ENCODE data around the gene MAP2K6.
A peak's percentile ranks its signal among the peaks of the same experiment; 100 is the strongest.

MAP2K6 gene

GRCh38 chr17:69497161-69497560, 82.7 kb downstream of the MAP2K6 start:
- DNase-seq: no peak

- DNase-seq: no peak
Observed at GRCh38 chr17:69499318-69499717, 84.8 kb downstream of the MAP2K6 start.

- no peak for DNase-seq
Observed at GRCh38 chr17:69500911-69501429, 86.5 kb downstream of the MAP2K6 start.

- peak; percentile 82 for DNase-seq
Observed at GRCh38 chr17:69501591-69502468, 87.3 kb downstream of the MAP2K6 start.

GRCh38 chr17:69503711-69504110, 89.2 kb downstream of the MAP2K6 start:
- DNase-seq: no peak

GRCh38 chr17:69505740-69506139, 91.2 kb downstream of the MAP2K6 start:
- DNase-seq: no peak

- DNase-seq: no peak
Observed at GRCh38 chr17:69506489-69506888, 92.0 kb downstream of the MAP2K6 start.

- no peak for DNase-seq
Observed at GRCh38 chr17:69508814-69509213, 94.3 kb downstream of the MAP2K6 start.

- DNase-seq: no peak
Observed at GRCh38 chr17:69511250-69511649, 96.8 kb downstream of the MAP2K6 start.

- DNase-seq: no peak
Observed at GRCh38 chr17:69512946-69513345, 98.4 kb downstream of the MAP2K6 start.

- DNase-seq: no peak
Observed at GRCh38 chr17:69516225-69516624, 101.7 kb downstream of the MAP2K6 start.

GRCh38 chr17:69516911-69517310, 102.4 kb downstream of the MAP2K6 start:
- DNase-seq: peak; percentile 67

GRCh38 chr17:69518951-69519350, 104.5 kb downstream of the MAP2K6 start:
- DNase-seq: no peak

GRCh38 chr17:69523244-69523861, 108.9 kb downstream of the MAP2K6 start:
- DNase-seq: peak; percentile 46

- DNase-seq: no peak
Observed at GRCh38 chr17:69524854-69525253, 110.4 kb downstream of the MAP2K6 start.

GRCh38 chr17:69525920-69526841, 111.7 kb downstream of the MAP2K6 start:
- peak; percentile 58 for DNase-seq

- no peak for DNase-seq
Observed at GRCh38 chr17:69528035-69528434, 113.5 kb downstream of the MAP2K6 start.

GRCh38 chr17:69533481-69534234, 119.2 kb downstream of the MAP2K6 start:
- DNase-seq: no peak

GRCh38 chr17:69534235-69534621, 119.7 kb downstream of the MAP2K6 start:
- DNase-seq: no peak

GRCh38 chr17:69535016-69535570, 120.6 kb downstream of the MAP2K6 start:
- no peak for DNase-seq

- DNase-seq: no peak
Observed at GRCh38 chr17:69538795-69539194, 124.3 kb downstream of the MAP2K6 start.

- DNase-seq: no peak
Observed at GRCh38 chr17:69539274-69539673, 124.8 kb downstream of the MAP2K6 start.

All from fibroblast of skin of abdomen (primary cell).